Myocyte (in vitro differentiated cells): ENCODE measurements around the gene ASB18. TPM values are rescaled to one million over a fixed set of nuclear protein-coding genes. Genes with fewer than 3 reads are reported as not detected.

Source experiments
- DNase-seq: peaks from one replicate; pipeline ENCODE4 v3.0.0-alpha.2; 2012; ENCODE audit warnings: low read depth
- total RNA-seq: library from RNA; depleted of rRNA; stranded (reverse); fragments of >200 nt; gene quantifications from 2 replicates; pipeline ENCODE4 v1.2.3, GENCODE V29; 2014

The ASB18 gene
- total RNA-seq, 1 donor from 2014 or later: 0.24 TPM

GRCh38 chr2:236164925-236165841, 99.0 kb downstream of the ASB18 start:
- no peak for DNase-seq

GRCh38 chr2:236164201-236164924, 99.8 kb downstream of the ASB18 start:
- no peak for DNase-seq

GRCh38 chr2:236163471-236164200, 100.6 kb downstream of the ASB18 start:
- no peak for DNase-seq

- DNase-seq: no peak
Observed at GRCh38 chr2:236162882-236163470, 101.2 kb downstream of the ASB18 start.

GRCh38 chr2:236162031-236162845, 102.0 kb downstream of the ASB18 start:
- no peak for DNase-seq

- no peak for DNase-seq
Observed at GRCh38 chr2:236161531-236161930, 102.7 kb downstream of the ASB18 start.

GRCh38 chr2:236161082-236161462, 103.1 kb downstream of the ASB18 start:
- DNase-seq: no peak

GRCh38 chr2:236160366-236161081, 103.7 kb downstream of the ASB18 start:
- DNase-seq: no peak

GRCh38 chr2:236159778-236160170, 104.4 kb downstream of the ASB18 start:
- no peak for DNase-seq

GRCh38 chr2:236158969-236159777, 105.0 kb downstream of the ASB18 start:
- DNase-seq: no peak

GRCh38 chr2:236157815-236158498, 106.2 kb downstream of the ASB18 start:
- DNase-seq: no peak

GRCh38 chr2:236157366-236157765, 106.8 kb downstream of the ASB18 start:
- no peak for DNase-seq

GRCh38 chr2:236156860-236157194, 107.4 kb downstream of the ASB18 start:
- DNase-seq: no peak

- no peak for DNase-seq
Observed at GRCh38 chr2:236156095-236156859, 107.9 kb downstream of the ASB18 start.

GRCh38 chr2:236155406-236155805, 108.8 kb downstream of the ASB18 start:
- DNase-seq: no peak

- DNase-seq: no peak
Observed at GRCh38 chr2:236146436-236146835, 117.8 kb downstream of the ASB18 start.

GRCh38 chr2:236143811-236144210, 120.4 kb downstream of the ASB18 start:
- DNase-seq: no peak
